GM12878 (cell line): Measurements from ENCODE around the gene TRPM1. TPM values are rescaled to one million over a fixed set of nuclear protein-coding genes. Genes with fewer than 3 reads are reported as not detected.

Experiments used
- ATAC-seq: fragments of 200-7000 bp; cut with Tn5 transposase; 3 replicates; pipeline ENCODE4 v1.9.1; 2020; ENCODE audit warnings: mild to moderate bottlenecking, moderate library complexity
- BruUV-seq: library from RNA; stranded (reverse); fragments of 400-500 nt; replicated peaks from 2 replicates; lab custom pipeline; 2021; lab: Mats Ljungman, UMichigan
- CTCF ChIA-PET: fragments of 300-600 bp; sonication (Branson Sonifier 250); formaldehyde crosslinking; extraction: SDS; loops from one replicate; lab custom pipeline; 2021; ENCODE audit warnings: inconsistent platforms; lab: Yijun Ruan, JAX
- POLR2A ChIA-PET: fragments of 350-600 bp; formaldehyde crosslinking; extraction: SDS; loops from one replicate; lab custom pipeline; 2021; ENCODE audit warnings: inconsistent platforms; lab: Charles Lee
- RAD21 ChIA-PET: fragments of 300-600 bp; sonication (Branson Sonifier 250); formaldehyde crosslinking; loops from one replicate; lab custom pipeline; 2023; ENCODE audit warnings: antibody characterized with exemption; ENCODE audit not compliant: unreplicated experiment; lab: Charles Lee
- SMC1A ChIA-PET: fragments of 300-600 bp; sonication (Branson Sonifier 250); formaldehyde crosslinking; loops from one replicate; lab custom pipeline; 2023; ENCODE audit not compliant: unreplicated experiment, uncharacterized antibody; lab: Charles Lee
- DNase-seq: peaks from one replicate; pipeline ENCODE4 v3.0.0-alpha.2; 2011; ENCODE audit warnings: low read depth, low spot score
- FAIRE-seq: peaks from 3 replicates; lab custom pipeline; 2011; peaks lifted over from hg19 to GRCh38; lab: Jason Lieb, UNC
- H2AFZ ChIP-seq: 2 replicates; pipeline ENCODE4 v1.6.0; 2011; ENCODE audit warnings: low read depth, low read length, control low read depth; ENCODE audit not compliant: control insufficient read depth
- H3K27ac ChIP-seq: 2 replicates; pipeline ENCODE4 v1.5.1; 2011; ENCODE audit warnings: control low read depth; ENCODE audit not compliant: control insufficient read depth, insufficient read depth
- H3K27me3 ChIP-seq, 2 experiments: replicated peaks in 1 of 2; 2 replicates each; pipeline versions ENCODE4 v1.6.0 to v1.6.1; 2011; ENCODE audit warnings: low read length in 1 of 2; ENCODE audit not compliant: control insufficient read depth in 2 of 2, insufficient read depth in 2 of 2
- H3K36me3 ChIP-seq, 2 experiments: 2 replicates each; pipeline ENCODE4 v1.5.1; 2011; ENCODE audit warnings: low read length in 1 of 2; ENCODE audit not compliant: control insufficient read depth in 2 of 2, insufficient read depth in 2 of 2
- H3K4me1 ChIP-seq: 2 replicates; pipeline ENCODE4 v1.6.1; 2011; ENCODE audit warnings: mild to moderate bottlenecking, low read length, moderate library complexity, mixed read lengths; ENCODE audit not compliant: control insufficient read depth, insufficient read depth
- H3K4me2 ChIP-seq: 2 replicates; pipeline ENCODE4 v1.6.0; 2011; ENCODE audit warnings: control low read depth; ENCODE audit not compliant: control insufficient read depth, insufficient read depth
- H3K4me3 ChIP-seq: fragments of 200-600 bp; sonication (generic); 2 replicates; pipeline ENCODE4 v1.5.1; 2016
- H3K79me2 ChIP-seq: 2 replicates; pipeline ENCODE4 v1.6.0; 2011; ENCODE audit warnings: low read length; ENCODE audit not compliant: control insufficient read depth, insufficient read depth
- H3K9ac ChIP-seq: 2 replicates; pipeline ENCODE4 v1.8.0; 2011; ENCODE audit warnings: low read length, control low read depth, mixed read lengths; ENCODE audit not compliant: control insufficient read depth, insufficient read depth
- H3K9me3 ChIP-seq: replicated peaks from 3 replicates; pipeline ENCODE4 v1.5.1; 2011; ENCODE audit warnings: mild to moderate bottlenecking, low read length; ENCODE audit not compliant: control insufficient read depth, insufficient read depth
- H4K20me1 ChIP-seq: 2 replicates; pipeline ENCODE4 v1.6.0; 2011; ENCODE audit not compliant: control insufficient read depth, insufficient read depth
- ATF7 ChIP-seq: fragments of 450-650 bp; IDR thresholded peaks from 2 replicates; pipeline ENCODE4 v1.6.1; 2016; ENCODE audit warnings: low read depth, mild to moderate bottlenecking
- BMI1 ChIP-seq: fragments of 450-650 bp; IDR thresholded peaks from 2 replicates; pipeline ENCODE4 v1.6.1; 2016; ENCODE audit warnings: mild to moderate bottlenecking, moderate library complexity, borderline replicate concordance
- CBX3 ChIP-seq: fragments of 200-600 bp; sonication (generic); IDR thresholded peaks from 2 replicates; pipeline ENCODE4 v1.6.1; 2016; ENCODE audit warnings: low read depth, borderline replicate concordance
- CHD4 ChIP-seq: fragments of 200-600 bp; sonication (generic); IDR thresholded peaks from 2 replicates; pipeline ENCODE4 v1.6.1; 2016; ENCODE audit warnings: mild to moderate bottlenecking
- EZH2 ChIP-seq: IDR thresholded peaks from 2 replicates; pipeline ENCODE4 v1.6.1; 2012; ENCODE audit warnings: low read depth, mild to moderate bottlenecking, control low read depth, inconsistent platforms, low read length, borderline replicate concordance; ENCODE audit not compliant: control insufficient read depth
- FOXK2 ChIP-seq: fragments of 450-650 bp; IDR thresholded peaks from 2 replicates; pipeline ENCODE4 v1.6.1; 2017; ENCODE audit warnings: mild to moderate bottlenecking, moderate library complexity
- NFYB ChIP-seq: IDR thresholded peaks from 2 replicates; pipeline ENCODE4 v1.6.1; 2011; ENCODE audit warnings: low read depth, mild to moderate bottlenecking, low read length, improper control_type of control experiment, moderate library complexity; ENCODE audit not compliant: insufficient read depth
- NR2F1 ChIP-seq: fragments of 450-650 bp; conservative IDR thresholded peaks from 2 replicates; pipeline ENCODE4 v1.6.1; 2017; ENCODE audit warnings: mild to moderate bottlenecking
- RUNX3 ChIP-seq: IDR thresholded peaks from 2 replicates; pipeline ENCODE4 v1.6.1; 2012; ENCODE audit warnings: low read length, inconsistent platforms
- SPI1 ChIP-seq: IDR thresholded peaks from 2 replicates; pipeline ENCODE4 v1.6.1; 2011; ENCODE audit warnings: low read depth, mild to moderate bottlenecking, low read length, moderate library complexity, borderline replicate concordance; ENCODE audit not compliant: insufficient read depth
- YBX1 ChIP-seq: fragments of 450-650 bp; IDR thresholded peaks from 2 replicates; pipeline ENCODE4 v1.6.1; 2016; ENCODE audit warnings: antibody characterized with exemption
- YY1 ChIP-seq: IDR thresholded peaks from 2 replicates; pipeline ENCODE4 v1.6.1; 2011; ENCODE audit warnings: low read depth, mild to moderate bottlenecking, low read length
- ZBED1 ChIP-seq: IDR thresholded peaks from 2 replicates; pipeline ENCODE4 v1.6.1; 2016; ENCODE audit warnings: borderline replicate concordance
- ZZZ3 ChIP-seq: IDR thresholded peaks from 2 replicates; pipeline ENCODE4 v1.6.1; 2011; ENCODE audit warnings: low read depth; ENCODE audit not compliant: control insufficient read depth, insufficient read length
- WGBS: methylation state at CpG from one replicate; pipeline ENCODE4 v1.1.6; 2016; ENCODE audit warnings: low lambda C conversion rate; ENCODE audit not compliant: insufficient replicate concordance, insufficient coverage; ENCODE audit errors: missing lambda C conversion rate; 5-methylcytosine and 5-hydroxymethylcytosine counted together
- in situ Hi-C: fragments of 300-500 bp; cut with MboI; formaldehyde crosslinking; loops from 9 replicates; pipeline ENCODE4 v1.14.3; 2018; ENCODE audit warnings: mixed read lengths
- intact Hi-C: fragments of 100-400 bp; cut with micrococcal nuclease; formaldehyde crosslinking; loops from one replicate; pipeline ENCODE4 v1.14.2; 2022; ENCODE audit not compliant: unreplicated experiment
- polyA plus RNA-seq, 11 experiments: library from polyadenylated mRNA; depleted of rRNA in 4 of 11; unstranded in 6 of 11; stranded (reverse) in 5 of 11; fragments of >200 nt; fragmentation: Nextera tagmentation in 4 of 11; fragmentation: Illumina TruSeq in 1 of 11; extraction: Ambion mirVana in 4 of 11; extraction: Trizol in 1 of 11; gene quantifications; 1 replicate in 1 of 11; 2 replicates in 10 of 11; pipeline versions ENCODE4 v1.2.1 to v1.2.3, GENCODE V29; 2011 to 2016; ENCODE audit warnings: inconsistent platforms in 2 of 11, missing spikeins in 2 of 11, low read depth in 1 of 11
- total RNA-seq, 4 experiments: library from RNA; depleted of rRNA in 3 of 4; stranded (reverse); fragments of >200 nt in 3 of 4; fragmentation: Illumina TruSeq in 1 of 4; extraction: Trizol in 1 of 4; gene quantifications; 2 replicates each; pipeline versions ENCODE4 v1.2.1 to v1.2.3, GENCODE V29; 2013 to 2021
- TF ChIP-seq, protein P1 (sequence below): fragments of 450-650 bp; IDR thresholded peaks from 2 replicates; pipeline ENCODE4 v1.6.1; 2017; ENCODE audit warnings: mild to moderate bottlenecking
- TF ChIP-seq, protein P2 (sequence below): fragments of 150-350 bp; IDR thresholded peaks from 2 replicates; pipeline ENCODE4 v1.6.1; 2016; ENCODE audit warnings: low read depth, low read length
- TF ChIP-seq, protein P3 (sequence below): IDR thresholded peaks from 2 replicates; pipeline ENCODE4 v1.6.1; 2011; ENCODE audit warnings: low read depth, low read length, improper control_type of control experiment, borderline replicate concordance
- TF ChIP-seq, protein P4 (sequence below): IDR thresholded peaks from 2 replicates; pipeline ENCODE4 v1.6.1; 2011; ENCODE audit warnings: low read depth, mild to moderate bottlenecking, low read length, moderate library complexity, borderline replicate concordance; ENCODE audit errors: extremely low read depth

The TRPM1 gene
- total and polyA plus RNA-seq, 10 of the 15 experiments (the other 5 are each of a cell fraction or from before 2014, with no cell fraction given): 0.01 to 0.10 (median 0.05) TPM; not detected in 4

GRCh38 chr15:31051496-31052080, 49.9 kb downstream of the TRPM1 start:
- 46% methylated on average over 3 of the region's 3 CpGs for WGBS
- ATAC-seq (no peak), FAIRE-seq (no peak), DNase-seq (no peak)
- ChIA-PET POLR2A (no interaction called here), CTCF (no interaction called here), RAD21 (no interaction called here), SMC1A (no interaction called here)
- Histone ChIP-seq H3K27me3 (no peaks in the 10 kb centered on the region), H3K9ac (no peak overlapping the region), H3K9me3 (no peaks in the 10 kb centered on the region; the same call in 2 of the 3 replicates), H2AFZ (no peak overlapping the region; the same call in 1 of the 2 replicates), H3K4me1 (peaks cover 5% of the 10 kb centered on the region; the same call in 1 of the 2 replicates), H3K4me3 (no peak overlapping the region), H3K79me2 (no peaks in the 10 kb centered on the region), H3K27ac (no peak overlapping the region), H3K4me2 (no peak overlapping the region), H3K36me3 (no peaks in the 10 kb centered on the region), H4K20me1 (no peaks in the 10 kb centered on the region)
- no peak for TF ChIP-seq CBX3
- TF ChIP-seq EZH2: no peak
- no peak for TF ChIP-seq FOXK2
- TF ChIP-seq, protein P1, sequence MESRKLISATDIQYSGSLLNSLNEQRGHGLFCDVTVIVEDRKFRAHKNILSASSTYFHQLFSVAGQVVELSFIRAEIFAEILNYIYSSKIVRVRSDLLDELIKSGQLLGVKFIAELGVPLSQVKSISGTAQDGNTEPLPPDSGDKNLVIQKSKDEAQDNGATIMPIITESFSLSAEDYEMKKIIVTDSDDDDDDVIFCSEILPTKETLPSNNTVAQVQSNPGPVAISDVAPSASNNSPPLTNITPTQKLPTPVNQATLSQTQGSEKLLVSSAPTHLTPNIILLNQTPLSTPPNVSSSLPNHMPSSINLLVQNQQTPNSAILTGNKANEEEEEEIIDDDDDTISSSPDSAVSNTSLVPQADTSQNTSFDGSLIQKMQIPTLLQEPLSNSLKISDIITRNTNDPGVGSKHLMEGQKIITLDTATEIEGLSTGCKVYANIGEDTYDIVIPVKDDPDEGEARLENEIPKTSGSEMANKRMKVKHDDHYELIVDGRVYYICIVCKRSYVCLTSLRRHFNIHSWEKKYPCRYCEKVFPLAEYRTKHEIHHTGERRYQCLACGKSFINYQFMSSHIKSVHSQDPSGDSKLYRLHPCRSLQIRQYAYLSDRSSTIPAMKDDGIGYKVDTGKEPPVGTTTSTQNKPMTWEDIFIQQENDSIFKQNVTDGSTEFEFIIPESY: no peak
- no peak for TF ChIP-seq RUNX3
- TF ChIP-seq NFYB: no peak
- no peak for TF ChIP-seq ZZZ3
- TF ChIP-seq YY1: no peak
- TF ChIP-seq CHD4: no peak
- TF ChIP-seq ATF7: no peak
- TF ChIP-seq YBX1: no peak
- TF ChIP-seq SPI1: no peak
- TF ChIP-seq, protein P2, sequence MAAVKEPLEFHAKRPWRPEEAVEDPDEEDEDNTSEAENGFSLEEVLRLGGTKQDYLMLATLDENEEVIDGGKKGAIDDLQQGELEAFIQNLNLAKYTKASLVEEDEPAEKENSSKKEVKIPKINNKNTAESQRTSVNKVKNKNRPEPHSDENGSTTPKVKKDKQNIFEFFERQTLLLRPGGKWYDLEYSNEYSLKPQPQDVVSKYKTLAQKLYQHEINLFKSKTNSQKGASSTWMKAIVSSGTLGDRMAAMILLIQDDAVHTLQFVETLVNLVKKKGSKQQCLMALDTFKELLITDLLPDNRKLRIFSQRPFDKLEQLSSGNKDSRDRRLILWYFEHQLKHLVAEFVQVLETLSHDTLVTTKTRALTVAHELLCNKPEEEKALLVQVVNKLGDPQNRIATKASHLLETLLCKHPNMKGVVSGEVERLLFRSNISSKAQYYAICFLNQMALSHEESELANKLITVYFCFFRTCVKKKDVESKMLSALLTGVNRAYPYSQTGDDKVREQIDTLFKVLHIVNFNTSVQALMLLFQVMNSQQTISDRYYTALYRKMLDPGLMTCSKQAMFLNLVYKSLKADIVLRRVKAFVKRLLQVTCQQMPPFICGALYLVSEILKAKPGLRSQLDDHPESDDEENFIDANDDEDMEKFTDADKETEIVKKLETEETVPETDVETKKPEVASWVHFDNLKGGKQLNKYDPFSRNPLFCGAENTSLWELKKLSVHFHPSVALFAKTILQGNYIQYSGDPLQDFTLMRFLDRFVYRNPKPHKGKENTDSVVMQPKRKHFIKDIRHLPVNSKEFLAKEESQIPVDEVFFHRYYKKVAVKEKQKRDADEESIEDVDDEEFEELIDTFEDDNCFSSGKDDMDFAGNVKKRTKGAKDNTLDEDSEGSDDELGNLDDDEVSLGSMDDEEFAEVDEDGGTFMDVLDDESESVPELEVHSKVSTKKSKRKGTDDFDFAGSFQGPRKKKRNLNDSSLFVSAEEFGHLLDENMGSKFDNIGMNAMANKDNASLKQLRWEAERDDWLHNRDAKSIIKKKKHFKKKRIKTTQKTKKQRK: no peak
- no peak for TF ChIP-seq NR2F1
- no peak for TF ChIP-seq BMI1
- TF ChIP-seq, protein P3, sequence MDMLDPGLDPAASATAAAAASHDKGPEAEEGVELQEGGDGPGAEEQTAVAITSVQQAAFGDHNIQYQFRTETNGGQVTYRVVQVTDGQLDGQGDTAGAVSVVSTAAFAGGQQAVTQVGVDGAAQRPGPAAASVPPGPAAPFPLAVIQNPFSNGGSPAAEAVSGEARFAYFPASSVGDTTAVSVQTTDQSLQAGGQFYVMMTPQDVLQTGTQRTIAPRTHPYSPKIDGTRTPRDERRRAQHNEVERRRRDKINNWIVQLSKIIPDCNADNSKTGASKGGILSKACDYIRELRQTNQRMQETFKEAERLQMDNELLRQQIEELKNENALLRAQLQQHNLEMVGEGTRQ: no peak
- TF ChIP-seq, protein P4, sequence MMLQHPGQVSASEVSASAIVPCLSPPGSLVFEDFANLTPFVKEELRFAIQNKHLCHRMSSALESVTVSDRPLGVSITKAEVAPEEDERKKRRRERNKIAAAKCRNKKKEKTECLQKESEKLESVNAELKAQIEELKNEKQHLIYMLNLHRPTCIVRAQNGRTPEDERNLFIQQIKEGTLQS: no peak
- no peak for TF ChIP-seq ZBED1
- in situ Hi-C loops (no loop called here), intact Hi-C loops (no loop called here)
- no TSS peak for BruUV-seq
